OCI-LY1 (cell line): ENCODE measurements around the gene ZNF649.

ENCODE experiments used
- H2AFZ ChIP-seq: fragments of 200-600 bp; sonication (generic), shearing (Covaris generic); 2 replicates; pipeline ENCODE4 v1.6.0; 2014; ENCODE audit warnings: antibody characterized with exemption, mild to moderate bottlenecking, low read length
- H3F3A ChIP-seq: fragments of 200-600 bp; sonication (generic), shearing (Covaris generic); 2 replicates; pipeline ENCODE4 v1.6.0; 2014; ENCODE audit warnings: mild to moderate bottlenecking, antibody characterized with exemption, low read length, moderate library complexity; ENCODE audit not compliant: insufficient read depth
- H3K27ac ChIP-seq: fragments of 200-600 bp; sonication (generic); 2 replicates; pipeline ENCODE4 v1.5.1; 2014; ENCODE audit warnings: low read length, mixed run types, mild to moderate bottlenecking, low read depth; ENCODE audit not compliant: poor library complexity, severe bottlenecking
- H3K27me3 ChIP-seq: fragments of 200-600 bp; sonication (generic); 2 replicates; pipeline ENCODE4 v1.6.0; 2014; ENCODE audit warnings: antibody characterized with exemption, mild to moderate bottlenecking, low read length, moderate library complexity; ENCODE audit not compliant: insufficient read depth
- H3K36me3 ChIP-seq: fragments of 200-600 bp; sonication (generic); 2 replicates; pipeline ENCODE4 v1.6.1; 2014; ENCODE audit warnings: mild to moderate bottlenecking, antibody characterized with exemption, low read length, moderate library complexity, mixed read lengths; ENCODE audit not compliant: insufficient read depth
- H3K4me1 ChIP-seq: fragments of 200-600 bp; sonication (generic); 2 replicates; pipeline ENCODE4 v1.5.1; 2014; ENCODE audit warnings: mild to moderate bottlenecking, low read length, moderate library complexity; ENCODE audit not compliant: insufficient read depth, severe bottlenecking
- H3K4me2 ChIP-seq: fragments of 200-600 bp; sonication (generic), shearing (Covaris generic); 2 replicates; pipeline ENCODE4 v1.6.1; 2014; ENCODE audit warnings: low read length
- H3K4me3 ChIP-seq: fragments of 200-600 bp; sonication (generic); 2 replicates; pipeline ENCODE4 v1.5.1; 2014; ENCODE audit warnings: low read length, low read depth, mild to moderate bottlenecking, mixed read lengths; ENCODE audit not compliant: poor library complexity, severe bottlenecking
- H3K79me2 ChIP-seq: fragments of 200-600 bp; shearing (Covaris generic); 2 replicates; pipeline ENCODE4 v1.6.1; 2016; ENCODE audit warnings: mixed run types, low read length, mixed read lengths; ENCODE audit not compliant: insufficient read depth
- H3K9ac ChIP-seq: fragments of 200-600 bp; sonication (generic), shearing (Covaris generic); 2 replicates; pipeline ENCODE4 v1.6.1; 2014; ENCODE audit warnings: mild to moderate bottlenecking, low read length, mixed read lengths
- H3K9me2 ChIP-seq: fragments of 200-600 bp; sonication (generic), shearing (Covaris generic); 2 replicates; pipeline ENCODE4 v1.6.1; 2014; ENCODE audit warnings: low read depth, mild to moderate bottlenecking, low read length, mixed read lengths
- H3K9me3 ChIP-seq: fragments of 200-600 bp; shearing (Covaris generic); 2 replicates; pipeline ENCODE4 v1.6.1; 2014; ENCODE audit warnings: low read length, mixed read lengths
- H4K20me1 ChIP-seq: fragments of 200-600 bp; sonication (generic), shearing (Covaris generic); 2 replicates; pipeline ENCODE4 v1.6.0; 2016; ENCODE audit warnings: mild to moderate bottlenecking, low read length; ENCODE audit not compliant: insufficient read depth
- CTCF ChIP-seq: fragments of 200-600 bp; sonication (generic), shearing (Covaris generic); IDR thresholded peaks from 2 replicates; pipeline ENCODE4 v1.5.1; 2017; ENCODE audit warnings: mild to moderate bottlenecking, antibody characterized with exemption, low read length, moderate library complexity, mixed read lengths
- EZH2 ChIP-seq: fragments of 200-600 bp; sonication (generic), shearing (Covaris generic); IDR thresholded peaks from 2 replicates; pipeline ENCODE4 v1.8.0; 2017; ENCODE audit warnings: borderline replicate concordance, mixed run types, mild to moderate bottlenecking, antibody characterized with exemption, low read length, moderate library complexity, mixed read lengths

Gene ZNF649

GRCh38 chr19:51904331-51905165 lies at the start of gene ZNF649:
Gene ZNF649 (minus strand): TSS chr19:51905017. CDS start chr19:51900107, 4,910 bp downstream.
- Histone ChIP-seq H3K4me1 (peaks cover 7% of the 10 kb centered on the region), H4K20me1 (no peaks in the 10 kb centered on the region), H3K9me3 (peaks cover 29% of the 10 kb centered on the region), H3K4me3 (peak within 1 kb of the TSS; percentile 94), H2AFZ (peak within 1 kb of the TSS; percentile 80), H3F3A (no peaks in the 10 kb centered on the region), H3K9me2 (no peaks in the 10 kb centered on the region), H3K27me3 (no peaks in the 10 kb centered on the region), H3K79me2 (peaks cover 24% of the 10 kb centered on the region), H3K9ac (peak within 1 kb of the TSS; percentile 90), H3K36me3 (peaks cover 46% of the 10 kb centered on the region), H3K4me2 (peak within 1 kb of the TSS; percentile 77), H3K27ac (peak within 1 kb of the TSS; percentile 42)
- TF ChIP-seq CTCF (peak; percentile 11; the same call in 1 of the 2 replicates), EZH2 (no peak)

GRCh38 chr19:51948975-51949374 lies 44.2 kb upstream of the ZNF649 start:
- Histone ChIP-seq H3K79me2 (no peaks in the 10 kb centered on the region), H3K4me3 (no peak overlapping the region), H3K4me2 (no peak overlapping the region), H3K27ac (no peak overlapping the region), H3K36me3 (peaks cover 18% of the 10 kb centered on the region), H3K9ac (no peak overlapping the region), H3K9me2 (no peaks in the 10 kb centered on the region), H3F3A (no peaks in the 10 kb centered on the region), H3K4me1 (no peaks in the 10 kb centered on the region), H3K9me3 (peaks cover 60% of the 10 kb centered on the region), H4K20me1 (no peaks in the 10 kb centered on the region), H3K27me3 (no peaks in the 10 kb centered on the region), H2AFZ (no peak overlapping the region)
- TF ChIP-seq CTCF, result no peak
- no peak for TF ChIP-seq EZH2

GRCh38 chr19:51946602-51947001 lies 41.8 kb upstream of the ZNF649 start:
- no peak overlapping the region for H3K9ac ChIP-seq
- no peaks in the 10 kb centered on the region for H4K20me1 ChIP-seq
- peaks cover 73% of the 10 kb centered on the region for H3K9me3 ChIP-seq
- H3K36me3 ChIP-seq, result peaks cover 42% of the 10 kb centered on the region
- no peaks in the 10 kb centered on the region for H3K27me3 ChIP-seq
- H3K4me1 ChIP-seq, result no peaks in the 10 kb centered on the region
- H3K4me2 ChIP-seq, result no peak overlapping the region
- no peak for TF ChIP-seq CTCF
- no peak for TF ChIP-seq EZH2
- H3K79me2 ChIP-seq, result no peaks in the 10 kb centered on the region
- H3F3A ChIP-seq, result no peaks in the 10 kb centered on the region
- H3K9me2 ChIP-seq, result no peaks in the 10 kb centered on the region
- H3K4me3 ChIP-seq, result no peak overlapping the region
- H3K27ac ChIP-seq, result no peak overlapping the region
- H2AFZ ChIP-seq, result no peak overlapping the region
